Amniotic epithelial cell (primary cell): ENCODE measurements around the gene SPATC1L.
"Not testable (repeated sequence)": the region's sequence is repeated elsewhere in the genome, so short reads cannot be mapped to it uniquely, and the experiment has no call there.

Experiments
- DNase-seq: peaks from one replicate; pipeline ENCODE4 v3.0.0-alpha.2; 2010; ENCODE audit warnings: low read depth

Gene SPATC1L

GRCh38 chr21:46183337-46183909 lies 836 bp downstream of the SPATC1L start:
- DNase-seq: peak; percentile 22

- DNase-seq: no peak
Measured at GRCh38 chr21:46182548-46183336, 1.5 kb downstream of the SPATC1L start.

GRCh38 chr21:46181953-46182547 lies 2.2 kb downstream of the SPATC1L start:
- DNase-seq: no peak

- DNase-seq: no peak
Measured at GRCh38 chr21:46181436-46181835, 2.8 kb downstream of the SPATC1L start.

DNA sequence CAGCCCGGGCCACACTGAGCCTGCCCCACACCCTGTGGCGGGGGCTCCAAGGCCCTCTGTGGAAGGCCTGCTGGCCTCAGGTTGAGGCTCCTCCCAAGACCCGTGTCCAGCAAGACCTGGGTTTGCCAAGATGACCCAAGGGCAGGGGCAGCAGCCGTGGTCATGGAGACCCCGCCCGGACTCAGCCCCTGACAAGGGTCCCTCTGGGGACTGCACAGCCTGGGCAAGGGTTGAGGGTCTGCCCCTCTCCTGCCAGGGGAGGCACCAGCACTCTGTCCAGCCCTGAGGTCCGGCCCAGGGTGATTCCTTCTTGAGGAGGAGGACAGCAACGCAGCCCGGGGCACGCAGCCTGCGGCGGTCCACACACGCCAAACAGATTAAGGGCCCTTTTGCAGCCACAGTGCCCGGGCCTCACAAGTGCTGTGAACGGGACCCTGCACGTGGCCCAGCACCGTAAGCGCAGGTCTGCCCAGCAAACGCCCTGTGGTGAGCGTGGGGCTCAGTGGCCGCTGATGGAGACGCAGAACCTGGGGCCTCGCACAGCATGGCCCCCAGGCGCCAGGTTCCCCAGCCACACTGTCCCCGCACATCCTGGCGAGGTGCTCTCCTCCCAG lies 3.4 kb downstream of the SPATC1L start:
- DNase-seq: no peak

GRCh38 chr21:46180079-46180722 lies 4.1 kb downstream of the SPATC1L start:
- no peak for DNase-seq

DNA sequence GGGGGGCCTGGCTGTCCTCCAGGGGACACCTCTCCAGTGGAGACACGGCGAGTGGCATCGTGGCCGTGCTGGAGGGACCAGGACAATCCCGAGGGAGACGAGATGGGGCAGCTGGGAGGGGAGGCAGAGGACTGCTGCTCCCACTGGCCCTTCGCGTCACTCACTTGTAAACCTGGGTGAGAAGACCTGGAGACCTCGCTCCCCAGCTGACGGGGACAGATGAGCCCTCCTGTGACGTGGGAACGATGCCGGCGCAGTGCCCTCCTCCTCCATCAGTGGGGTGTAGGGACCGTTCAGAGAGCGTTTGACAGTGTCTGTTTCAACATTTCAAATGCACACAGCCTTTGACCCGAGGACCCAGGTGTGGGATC lies 4.6 kb downstream of the SPATC1L start:
- DNase-seq: no peak

- DNase-seq: no peak
Measured at GRCh38 chr21:46178961-46179360, 5.3 kb downstream of the SPATC1L start.

DNA sequence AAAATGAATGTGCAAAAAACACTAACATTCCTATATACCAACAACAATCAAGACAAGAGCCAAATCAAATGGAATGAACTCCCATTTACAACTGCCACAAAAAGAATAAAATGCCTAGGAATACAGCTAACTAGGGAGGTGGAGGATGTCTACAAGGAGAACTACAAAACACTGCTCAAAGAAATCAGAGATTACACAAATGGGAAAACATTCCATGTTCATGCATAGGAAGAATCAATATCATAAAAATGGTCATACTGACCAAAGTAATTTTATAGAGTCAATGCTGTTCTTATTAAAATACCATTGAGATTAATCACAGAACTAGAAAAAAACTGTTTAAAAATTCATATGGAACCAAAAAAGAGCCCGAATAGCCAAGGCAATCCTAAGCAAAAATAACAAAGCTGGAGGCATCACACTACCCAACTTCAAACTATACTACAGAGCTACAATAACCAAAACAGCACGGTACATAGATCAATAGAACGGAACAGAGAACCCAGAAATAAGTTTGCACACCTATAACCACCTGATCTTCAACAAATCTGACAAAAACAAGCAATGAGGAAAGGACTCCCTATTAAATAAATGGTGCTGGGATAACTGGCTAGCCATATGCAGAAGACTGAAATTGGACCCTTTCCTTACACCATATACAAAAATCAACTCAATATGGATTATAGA lies 7.7 kb downstream of the SPATC1L start:
- not testable (repeated sequence) for DNase-seq

- DNase-seq: no peak
Measured at GRCh38 chr21:46173573-46173972, 10.7 kb downstream of the SPATC1L start.

GRCh38 chr21:46172863-46173528 lies 11.3 kb downstream of the SPATC1L start:
- no peak for DNase-seq

DNA sequence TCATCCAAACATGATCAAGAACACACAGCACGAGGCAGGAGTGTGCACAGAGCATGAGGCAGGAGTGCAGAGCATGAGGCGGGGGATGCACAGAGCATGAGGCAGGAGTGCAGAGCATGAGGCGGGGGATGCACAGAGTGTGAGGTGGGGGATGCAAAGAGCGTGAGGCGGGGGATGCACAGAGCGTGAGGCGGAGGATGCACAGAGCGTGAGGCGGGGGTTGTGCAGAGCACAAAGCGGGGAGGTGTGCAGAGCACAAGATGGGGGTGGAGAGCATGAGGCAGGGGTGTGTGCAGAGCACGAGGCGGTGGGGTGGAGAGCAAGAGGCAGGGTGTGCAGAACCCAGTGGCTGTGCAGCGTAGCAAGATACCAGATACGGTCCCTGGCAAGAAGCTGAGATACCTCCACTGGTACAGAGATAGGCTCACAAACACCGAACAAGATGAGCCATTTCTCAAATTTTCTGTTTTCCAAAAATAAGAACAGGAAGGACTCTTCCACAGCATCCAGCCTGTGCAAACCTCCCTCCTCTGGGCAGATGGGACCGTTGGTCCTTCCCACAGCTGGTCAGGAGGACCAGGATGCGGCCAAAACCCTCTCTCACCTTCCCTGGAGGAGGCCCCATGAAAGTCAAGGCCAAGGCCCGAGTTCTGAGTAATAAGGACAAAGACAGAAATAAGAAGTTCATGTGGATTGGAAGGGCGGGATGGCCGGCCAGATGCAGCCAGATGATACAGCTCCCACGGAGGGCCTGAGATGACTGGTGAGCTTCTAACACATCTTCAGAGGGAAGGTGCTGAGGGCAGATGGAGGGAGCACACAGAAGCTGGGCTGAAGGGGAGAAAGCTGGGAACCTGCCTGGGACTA lies 12.0 kb downstream of the SPATC1L start:
- no peak for DNase-seq

DNA sequence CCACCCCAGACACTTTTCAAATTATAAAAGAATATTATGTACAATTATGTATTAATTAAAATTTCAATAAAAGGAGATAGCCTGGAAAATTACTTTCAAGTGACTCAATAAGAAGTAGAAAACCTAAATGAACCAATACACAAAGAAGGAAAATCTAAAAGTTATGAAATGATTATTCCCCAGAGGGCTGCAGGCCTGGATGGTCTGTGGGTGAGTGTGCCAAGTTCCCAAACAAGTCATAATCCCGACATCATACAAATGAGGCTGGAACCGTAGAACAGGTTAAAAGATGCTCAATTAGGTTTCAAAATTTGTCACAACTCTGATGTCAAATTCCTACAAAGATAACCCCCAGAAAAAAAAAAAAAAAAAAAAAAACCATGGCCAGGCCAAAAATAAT lies 12.7 kb downstream of the SPATC1L start:
- no peak for DNase-seq

DNA sequence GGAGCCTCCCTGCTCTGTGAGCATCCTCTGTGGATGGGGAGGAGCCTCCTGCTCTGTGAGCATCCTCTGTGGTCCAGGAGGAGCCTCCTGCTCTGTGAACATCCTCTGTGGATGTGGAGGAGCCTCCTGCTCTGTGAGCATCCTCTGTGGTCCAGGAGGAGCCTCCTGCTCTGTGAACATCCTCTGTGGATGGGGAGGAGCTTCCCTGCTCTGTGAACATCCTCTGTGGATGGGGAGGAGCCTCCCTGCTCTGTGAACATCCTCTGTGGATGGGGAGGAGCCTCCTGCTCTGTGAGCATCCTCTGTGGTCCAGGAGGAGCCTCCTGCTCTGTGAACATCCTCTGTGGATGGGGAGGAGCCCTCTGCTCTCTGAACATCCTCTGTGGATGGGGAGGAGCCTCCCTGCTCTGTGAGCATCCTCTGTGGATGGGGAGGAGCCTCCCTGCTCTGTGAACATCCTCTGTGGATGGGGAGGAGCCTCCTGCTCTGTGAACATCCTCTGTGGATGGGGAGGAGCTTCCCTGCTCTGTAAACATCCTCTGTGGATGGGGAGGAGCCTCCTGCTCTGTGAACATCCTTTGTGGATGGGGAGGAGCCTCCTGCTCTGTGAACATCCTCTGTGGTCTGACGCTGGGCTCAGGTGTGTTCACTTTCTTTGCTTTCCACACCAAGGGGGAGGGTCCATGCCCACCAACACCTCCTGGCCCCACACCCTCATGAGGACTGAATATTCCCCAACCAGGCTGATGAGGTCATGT lies 13.6 kb downstream of the SPATC1L start:
- DNase-seq: not testable (repeated sequence)

DNA sequence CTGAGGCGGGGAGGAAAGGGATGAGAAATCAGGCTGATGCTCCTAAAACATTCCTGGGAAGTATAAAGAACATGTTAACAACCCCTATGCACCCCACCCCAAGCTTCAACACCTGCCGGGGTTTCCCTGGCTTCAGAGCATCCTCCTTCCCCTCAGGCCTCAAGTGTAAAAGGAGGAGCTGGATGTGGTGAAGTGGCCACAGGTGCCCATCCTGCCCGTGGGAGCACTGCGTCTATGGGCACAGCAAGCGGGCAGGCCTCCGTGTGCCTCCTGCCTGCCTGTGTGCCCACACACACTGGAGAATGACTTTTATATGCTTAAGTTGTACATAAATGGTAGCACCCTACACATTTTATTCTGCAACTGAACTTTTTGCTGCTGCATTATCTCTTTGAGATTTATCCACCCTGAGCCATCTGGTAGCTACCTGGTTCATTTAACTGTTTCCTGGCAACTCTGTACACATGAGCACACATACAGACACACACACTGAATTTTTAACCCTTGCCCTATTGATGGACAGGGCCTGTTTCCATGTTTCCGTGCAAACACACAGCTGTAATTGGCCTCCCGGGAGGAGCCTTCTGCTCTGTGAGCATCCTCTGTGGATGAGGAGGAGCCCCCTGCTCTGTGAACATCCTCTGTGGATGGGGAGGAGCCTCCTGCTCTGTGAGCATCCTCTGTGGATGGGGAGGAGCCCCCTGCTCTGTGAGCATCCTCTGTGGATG lies 15.4 kb downstream of the SPATC1L start:
- no peak for DNase-seq

- DNase-seq: no peak
Measured at GRCh38 chr21:46168238-46168637, 16.0 kb downstream of the SPATC1L start.

GRCh38 chr21:46165098-46165497 lies 19.2 kb downstream of the SPATC1L start:
- DNase-seq: no peak

DNA sequence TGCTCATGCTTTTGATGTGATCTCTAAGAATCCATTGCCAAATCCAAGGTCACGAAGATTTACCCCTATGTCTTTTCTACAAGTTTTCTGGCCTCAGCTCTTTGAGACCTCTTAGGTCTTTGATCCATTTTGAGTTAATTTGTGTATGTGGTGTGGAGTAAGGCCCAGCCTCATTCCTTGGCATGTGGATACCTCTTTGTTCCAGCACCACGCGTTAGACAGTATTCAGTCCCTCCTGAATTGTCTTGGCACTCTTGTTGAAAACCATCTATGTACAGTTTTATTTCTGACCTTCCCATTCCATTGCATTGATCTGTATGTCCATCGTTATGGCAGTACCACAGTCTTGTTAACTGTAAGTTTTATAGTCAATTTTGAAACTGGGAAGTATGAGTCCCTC lies 20.9 kb downstream of the SPATC1L start:
- DNase-seq: no peak
